NK-92 treated with Interleukin-12 subunit alpha and Interleukin-12 subunit beta, amount 100 ng/mL, for 24 hours (cell line): ENCODE data around the gene CTNNA3.

ENCODE experiments used
- DNase-seq: peaks from one replicate; lab custom pipeline; 2025; lab: John Stamatoyannopoulos, UW

CTNNA3 gene

GRCh38 chr10:66752714-66753113 is 943.3 kb downstream of the CTNNA3 start:
- DNase-seq = no peak

GRCh38 chr10:66748217-66748616 is 947.8 kb downstream of the CTNNA3 start:
- no peak for DNase-seq

GRCh38 chr10:66747451-66747850 is 948.5 kb downstream of the CTNNA3 start:
- DNase-seq = no peak

GRCh38 chr10:66746711-66747110 is 949.3 kb downstream of the CTNNA3 start:
- DNase-seq = no peak

GRCh38 chr10:66746246-66746645 is 949.7 kb downstream of the CTNNA3 start:
- DNase-seq = no peak

- DNase-seq = no peak
Measured at GRCh38 chr10:66744915-66745314, 951.1 kb downstream of the CTNNA3 start.

GRCh38 chr10:66737241-66737640 is 958.8 kb downstream of the CTNNA3 start:
- DNase-seq = no peak

GRCh38 chr10:66723608-66724400 is 972.2 kb downstream of the CTNNA3 start:
- DNase-seq = no peak

GRCh38 chr10:66719483-66719882 is 976.5 kb downstream of the CTNNA3 start:
- no peak for DNase-seq

- no peak for DNase-seq
Measured at GRCh38 chr10:66717231-66717981, 978.6 kb downstream of the CTNNA3 start.

- DNase-seq = no peak
Measured at GRCh38 chr10:66714741-66715140, 981.3 kb downstream of the CTNNA3 start.

- no peak for DNase-seq
Measured at GRCh38 chr10:66713387-66713786, 982.6 kb downstream of the CTNNA3 start.

- no peak for DNase-seq
Measured at GRCh38 chr10:66698069-66698468, 997.9 kb downstream of the CTNNA3 start.

- DNase-seq = no peak
Measured at GRCh38 chr10:66695046-66695445, 1000.9 kb downstream of the CTNNA3 start.

GRCh38 chr10:66684581-66684980 is 1011.4 kb downstream of the CTNNA3 start:
- no peak for DNase-seq

GRCh38 chr10:66680886-66681285 is 1015.1 kb downstream of the CTNNA3 start:
- no peak for DNase-seq

- DNase-seq = no peak
Measured at GRCh38 chr10:66678521-66678920, 1017.5 kb downstream of the CTNNA3 start.

GRCh38 chr10:66673071-66673470 is 1022.9 kb downstream of the CTNNA3 start:
- DNase-seq = no peak

- DNase-seq = no peak
Measured at GRCh38 chr10:66671562-66671961, 1024.4 kb downstream of the CTNNA3 start.

- DNase-seq = no peak
Measured at GRCh38 chr10:66671064-66671463, 1024.9 kb downstream of the CTNNA3 start.

- no peak for DNase-seq
Measured at GRCh38 chr10:66656499-66656898, 1039.5 kb downstream of the CTNNA3 start.

- DNase-seq = no peak
Measured at GRCh38 chr10:66654861-66655260, 1041.1 kb downstream of the CTNNA3 start.

GRCh38 chr10:66651308-66652082 is 1044.5 kb downstream of the CTNNA3 start:
- DNase-seq = no peak
